Fibroblast of skin of left biceps (primary cell): ENCODE results near the gene MEX3B.
"Not testable (repeated sequence)": the region's sequence is repeated elsewhere in the genome, so short reads cannot be mapped to it uniquely, and the experiment has no call there.

Experiments
- DNase-seq, 2 experiments: peaks; one replicate each; pipeline ENCODE4 v3.0.0-alpha.2; 2013; ENCODE audit warnings: low read depth in 2 of 2

The MEX3B gene

DNA sequence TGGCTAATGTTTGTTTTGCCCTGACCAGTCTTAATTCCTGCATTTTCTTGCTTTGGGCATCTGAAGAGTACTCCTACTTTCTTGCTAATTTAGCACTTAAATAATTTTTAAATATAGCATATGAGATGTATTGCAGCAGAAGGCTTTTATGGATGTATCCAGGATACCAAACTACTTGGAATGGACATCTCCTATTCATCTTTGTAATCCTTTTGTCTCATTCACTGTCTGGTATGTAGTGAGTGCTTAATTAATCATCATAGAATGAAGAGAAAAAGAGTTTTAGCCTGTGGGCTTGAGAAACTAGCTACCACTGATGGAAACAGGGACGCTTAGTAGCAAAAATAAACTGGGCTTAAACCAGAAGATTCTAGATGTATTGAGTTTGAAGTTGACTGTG, 40.6 kb downstream of the MEX3B start:
- DNase-seq: no peak

DNA sequence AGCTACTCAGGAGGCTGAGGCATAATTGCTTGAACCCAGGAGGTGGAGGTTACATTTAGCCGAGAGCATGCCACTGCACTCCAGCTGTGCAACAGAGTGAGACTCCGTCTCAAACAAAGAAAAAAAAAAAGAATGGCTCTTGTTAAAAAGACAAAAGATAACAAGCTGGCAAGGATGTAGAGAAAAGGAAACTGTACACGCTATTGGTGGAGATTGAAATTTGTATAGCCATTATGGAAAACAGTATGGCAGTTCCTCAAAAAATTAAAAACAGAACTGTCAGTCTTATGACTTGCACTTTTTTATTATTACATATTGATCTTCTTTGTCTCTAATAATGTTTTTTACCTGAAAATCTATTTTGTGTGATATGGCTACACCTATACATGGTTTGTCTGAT, 41.9 kb downstream of the MEX3B start:
- no peak for DNase-seq

DNA sequence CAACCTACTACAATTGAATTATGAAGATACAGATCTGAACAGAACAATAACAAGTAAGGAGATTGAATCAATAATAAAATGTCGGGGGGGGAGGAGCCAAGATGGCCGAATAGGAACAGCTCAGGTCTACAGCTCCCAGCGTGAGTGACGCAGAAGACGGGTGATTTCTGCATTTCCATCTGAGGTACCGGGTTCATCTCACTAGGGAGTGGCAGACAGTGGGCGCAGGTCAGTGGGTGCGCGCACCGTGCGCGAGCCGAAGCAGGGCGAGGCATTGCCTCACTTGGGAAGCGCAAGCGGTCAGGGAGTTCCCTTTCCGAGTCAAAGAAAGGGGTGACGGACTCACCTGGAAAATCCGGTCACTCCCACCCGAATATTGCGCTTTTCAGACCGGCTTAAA, 50.7 kb downstream of the MEX3B start:
- not testable (repeated sequence) for DNase-seq

DNA sequence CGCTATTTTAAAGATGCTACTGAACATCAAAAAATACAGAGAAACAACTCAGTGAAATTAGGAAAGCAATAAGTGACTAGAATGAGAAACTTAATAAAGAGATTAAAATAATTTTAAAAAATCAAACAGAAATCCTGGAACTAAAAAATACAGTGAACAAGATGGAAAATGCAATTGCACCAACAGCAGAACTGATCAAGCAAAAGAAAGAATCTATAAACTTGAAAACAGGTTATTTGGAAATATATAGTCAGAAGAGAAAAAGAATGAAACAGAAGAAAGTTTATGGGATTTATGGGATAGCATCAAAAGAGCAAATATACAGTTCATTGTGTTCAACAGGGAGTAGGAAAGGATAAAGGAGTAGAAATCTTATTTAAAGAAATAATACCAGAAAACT, 53.3 kb downstream of the MEX3B start:
- no peak for DNase-seq
